ENCODE results near the gene DUOXA2. TPM values are rescaled to one million over a fixed set of nuclear protein-coding genes. Genes with fewer than 3 reads are reported as not detected.

DUOXA2 gene
- total and polyA plus RNA-seq, 8 donors = 0.11 to 0.25 (median 0.18) TPM; not detected in 3

- Histone ChIP-seq H3K9me3 (no peaks in the 10 kb centered on the region), H3K4me1 (peaks cover 15 to 35% of the 10 kb centered on the region in 2 donors), H3K4me3 (no peak overlapping the region), H3K27ac (no peak overlapping the region), H3K36me3 (no peaks in the 10 kb centered on the region), H3K27me3 (no peaks in the 10 kb centered on the region)
- intact Hi-C loops (cut with DNase I) = loop anchor here in 1 of 2 donors (10.0 kb wide), 1 partner anchor 230 kb away; no protein-coding TSS in a partner anchor
- ATAC-seq = no peak
- DNase-seq = no peak
- TF ChIP-seq CTCF (IDR thresholded peaks at IDR 0.05) = no peak
Observed at GRCh38 chr15:45164914-45165313, 50.8 kb downstream of the DUOXA2 start.

- Histone ChIP-seq H3K27ac (peak overlapping the region in 1 of 2 donors; percentile 95), H3K4me3 (peak overlapping the region in 1 of 2 donors; percentile 59), H3K9me3 (no peaks in the 10 kb centered on the region), H3K4me1 (peaks cover 15 to 35% of the 10 kb centered on the region in 2 donors), H3K27me3 (no peaks in the 10 kb centered on the region), H3K36me3 (no peaks in the 10 kb centered on the region)
- DNase-seq (no peak), ATAC-seq (no peak)
- intact Hi-C loops (cut with DNase I) = loop anchor here in 1 of 2 donors (10.0 kb wide), 1 partner anchor 229 kb away; no protein-coding TSS in a partner anchor
- TF ChIP-seq CTCF (IDR thresholded peaks at IDR 0.05) = no peak
Observed at GRCh38 chr15:45165536-45165935, 51.4 kb downstream of the DUOXA2 start.

- intact Hi-C loops (cut with DNase I) = loop anchor here in 1 of 2 donors (10.0 kb wide), 1 partner anchor 228 kb away; no protein-coding TSS in a partner anchor
- Histone ChIP-seq H3K9me3 (no peaks in the 10 kb centered on the region), H3K4me3 (peak overlapping the region; percentile 59 to 62), H3K27ac (peak overlapping the region; percentile 95 to 97), H3K36me3 (no peaks in the 10 kb centered on the region), H3K27me3 (no peaks in the 10 kb centered on the region), H3K4me1 (peaks cover 15 to 29% of the 10 kb centered on the region in 2 donors)
- TF ChIP-seq CTCF (IDR thresholded peaks at IDR 0.05) = peak; percentile 21 to 76
- ATAC-seq (peak; percentile 69), DNase-seq (peak; percentile 87 to 95 (median 92))
Observed at GRCh38 chr15:45166834-45167630, 52.9 kb downstream of the DUOXA2 start.

- Histone ChIP-seq H3K4me3 (peak overlapping the region; percentile 59 to 62), H3K9me3 (no peaks in the 10 kb centered on the region), H3K27me3 (no peaks in the 10 kb centered on the region), H3K36me3 (no peaks in the 10 kb centered on the region), H3K27ac (peak overlapping the region; percentile 95 to 97), H3K4me1 (peaks cover 13 to 22% of the 10 kb centered on the region in 2 donors)
- DNase-seq = no peak
- no peak for TF ChIP-seq CTCF (IDR thresholded peaks at IDR 0.05)
- ATAC-seq = no peak
- intact Hi-C loops (cut with DNase I) = loop anchor here in 1 of 2 donors (10.0 kb wide), 1 partner anchor 227 kb away; no protein-coding TSS in a partner anchor
Observed at GRCh38 chr15:45167631-45168205, 53.6 kb downstream of the DUOXA2 start.

Other genes starting within 250 kb of the DUOXA2 start
- gene TERB2, start 157.6 kb upstream of the DUOXA2 start, total RNA-seq = not detected
- gene TERB2, start 157.6 kb upstream of the DUOXA2 start, polyA plus RNA-seq (ENCODE audit: insufficient read length in 6 of 6) = not detected
- 10 to 100 TPM; 13.8 to 16.7 TPM for gene SORD, start 91.1 kb upstream of the DUOXA2 start, total RNA-seq
- 10 to 100 TPM; 27.3 to 34.9 (median 31.6) TPM for gene SORD, start 91.1 kb upstream of the DUOXA2 start, polyA plus RNA-seq (ENCODE audit: insufficient read length in 6 of 6)
- gene DUOX2, start 154 bp upstream of the DUOXA2 start, total RNA-seq = 1 to 10 TPM; 2.0 to 2.7 TPM
- under 1 TPM; 0.29 to 0.64 (median 0.33) TPM for gene DUOX2, start 154 bp upstream of the DUOXA2 start, polyA plus RNA-seq (ENCODE audit: insufficient read length in 6 of 6)
- 100 to 1,000 TPM in 1 of 2 donors, 10 to 100 TPM in 1; 96.7 to 135 TPM for gene DUOXA1, start 15.6 kb downstream of the DUOXA2 start, total RNA-seq
- 1 to 10 TPM in 4 of 6 donors, under 1 TPM in 2; 0.52 to 1.8 (median 1.0) TPM for gene DUOXA1, start 15.6 kb downstream of the DUOXA2 start, polyA plus RNA-seq (ENCODE audit: insufficient read length in 6 of 6)
- gene DUOX1, start 15.7 kb downstream of the DUOXA2 start, total RNA-seq = 100 to 1,000 TPM; 198 to 265 TPM
- gene DUOX1, start 15.7 kb downstream of the DUOXA2 start, polyA plus RNA-seq (ENCODE audit: insufficient read length in 6 of 6) = 10 to 100 TPM in 1 of 6 donors, 1 to 10 TPM in 5; 6.4 to 11.5 (median 7.6) TPM
- 1 to 10 TPM; 5.5 to 7.7 TPM for gene SHF, start 73.6 kb downstream of the DUOXA2 start, total RNA-seq
- 10 to 100 TPM; 35.7 to 44.9 (median 39.8) TPM for gene SHF, start 73.6 kb downstream of the DUOXA2 start, polyA plus RNA-seq (ENCODE audit: insufficient read length in 6 of 6)
- gene SLC28A2, start 137.9 kb downstream of the DUOXA2 start, total RNA-seq = not detected
- gene SLC28A2, start 137.9 kb downstream of the DUOXA2 start, polyA plus RNA-seq (ENCODE audit: insufficient read length in 6 of 6) = under 1 TPM; 0.28 to 0.99 (median 0.41) TPM

All from left lung (tissue), 10 donors.